ENCODE measurements around the gene HNRNPK. TPM values are rescaled to one million over a fixed set of nuclear protein-coding genes. Genes with fewer than 3 reads are reported as not detected.
A peak's percentile ranks its signal among the peaks of the same experiment; 100 is the strongest.

HNRNPK gene
- total and polyA plus RNA-seq, 7 experiments from 2014 or later, result 537 to 958 (median 625) TPM

GRCh38 chr9:83964973-83965349 is 15.1 kb downstream of the HNRNPK start:
- Histone ChIP-seq H3K4me3 (ENCODE audit: low read length) (no peak overlapping the region), H3K27me3 (ENCODE audit: control insufficient read depth in 2 of 2, insufficient read depth in 2 of 2, low read length in 2 of 2) (no peaks in the 10 kb centered on the region), H3K9me3 (ENCODE audit: control insufficient read depth in 2 of 3, low read length in 3 of 3) (no peaks in the 10 kb centered on the region), H3K27ac (ENCODE audit: low read depth, low read length) (no peak overlapping the region), H3K36me3 (ENCODE audit: control insufficient read depth in 2 of 3, insufficient read depth in 3 of 3, low read length in 3 of 3) (peaks cover 6 to 28% (median 24%) of the 10 kb centered on the region in 3 experiments), H3K4me1 (ENCODE audit: control insufficient read depth in 2 of 2, insufficient read depth in 2 of 2, low read length in 2 of 2) (no peaks in the 10 kb centered on the region)
- peaks cover 0 to 1% (median 0%) of the 10 kb centered on the region in 11 donors for H3K9me3 Mint-ChIP-seq
- H3K27me3 Mint-ChIP-seq, result no peaks in the 10 kb centered on the region
- DNase-seq (no peak), ATAC-seq (peak; percentile 33)
- intact Hi-C loops (cut with micrococcal nuclease), result loop anchor here (1.0 to 2.0 kb wide), 2 partner anchors 8 to 14 kb away; no protein-coding TSS in a partner anchor
- POLR2A ChIA-PET, result interaction anchor here (0.8 to 3.8 kb wide), 2 partner anchors 15 to 19 kb away, joined by 3 to 26 read pairs; partner anchors contain the start of genes HNRNPK and RMI1
- peaks cover 1 to 16% (median 14%) of the 10 kb centered on the region in 7 donors for H3K4me1 Mint-ChIP-seq
- peak overlapping the region; percentile 13 to 84 (median 36) for H3K27ac Mint-ChIP-seq
- CTCF ChIA-PET, result no interaction called here
- peaks cover 0 to 15% (median 10%) of the 10 kb centered on the region in 5 donors for H3K36me3 Mint-ChIP-seq
- H3K4me3 Mint-ChIP-seq, result no peak overlapping the region

DNA sequence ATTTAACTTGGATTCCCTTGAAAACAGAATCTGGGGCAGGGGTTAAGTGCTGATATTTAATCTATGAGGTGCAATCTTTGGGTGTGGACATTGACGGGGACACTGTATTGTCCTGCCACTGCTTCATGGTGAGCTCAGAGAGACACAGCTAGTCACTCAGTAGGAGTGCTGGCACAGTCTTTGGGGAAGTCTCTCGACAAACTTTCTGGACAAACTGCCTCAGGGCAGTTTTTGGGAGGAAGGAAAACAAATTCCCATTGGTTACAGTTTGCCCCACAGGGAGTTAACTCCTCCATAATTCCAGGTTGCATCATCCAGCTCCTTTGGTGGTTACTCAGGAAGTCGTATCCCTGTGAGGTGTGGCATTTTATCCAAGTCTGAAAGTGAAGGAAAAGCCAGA is 17.9 kb downstream of the HNRNPK start:
- Histone ChIP-seq H3K36me3 (ENCODE audit: control insufficient read depth in 2 of 3, insufficient read depth in 3 of 3, low read length in 3 of 3) (peaks cover 0 to 4% (median 4%) of the 10 kb centered on the region in 3 experiments), H3K9me3 (ENCODE audit: control insufficient read depth in 2 of 3, low read length in 3 of 3) (no peaks in the 10 kb centered on the region), H3K27me3 (ENCODE audit: control insufficient read depth in 2 of 2, insufficient read depth in 2 of 2, low read length in 2 of 2) (no peaks in the 10 kb centered on the region), H3K27ac (ENCODE audit: low read depth, low read length) (no peak overlapping the region), H3K4me3 (ENCODE audit: low read length) (no peak overlapping the region), H3K4me1 (ENCODE audit: control insufficient read depth in 2 of 2, insufficient read depth in 2 of 2, low read length in 2 of 2) (no peaks in the 10 kb centered on the region)
- Mint-ChIP-seq H3K27me3 (no peaks in the 10 kb centered on the region), H3K36me3 (no peaks in the 10 kb centered on the region), H3K4me3 (no peak overlapping the region), H3K4me1 (peaks cover 0 to 10% (median 6%) of the 10 kb centered on the region in 7 donors), H3K27ac (peak overlapping the region in 4 of 9 donors; percentile 40 to 67 (median 53)), H3K9me3 (peaks cover 0 to 1% (median 0%) of the 10 kb centered on the region in 11 donors)
- DNase-seq (no peak), ATAC-seq (no peak)
- ChIA-PET POLR2A (interaction anchor here (1.4 to 3.8 kb wide), 2 partner anchors 16 to 18 kb away, joined by 7 to 26 read pairs; partner anchors contain the start of genes HNRNPK and RMI1), CTCF (no interaction called here)
- intact Hi-C loops (cut with micrococcal nuclease), result no loop called here

DNA sequence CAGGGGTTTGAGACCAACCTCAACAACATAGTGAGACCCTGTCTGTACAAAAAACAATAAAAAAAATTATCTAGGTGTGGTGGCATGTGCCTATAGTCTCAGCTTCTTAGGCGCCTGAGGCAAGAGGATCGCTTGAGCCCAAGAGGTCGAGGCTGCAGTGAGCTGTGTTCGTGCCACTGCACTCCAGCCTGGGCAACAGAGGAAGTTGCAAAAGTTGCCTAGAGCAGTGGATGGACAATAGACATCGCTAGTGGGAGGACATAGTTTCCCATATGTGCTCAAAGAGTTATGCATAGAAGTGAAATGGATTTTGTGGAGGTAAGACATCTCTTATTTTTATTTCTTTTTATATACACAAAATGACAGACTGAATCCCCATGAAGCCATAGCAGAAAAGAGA is 19.0 kb downstream of the HNRNPK start:
- DNase-seq (no peak), ATAC-seq (no peak)
- Mint-ChIP-seq H3K27ac (no peak overlapping the region), H3K27me3 (no peaks in the 10 kb centered on the region), H3K36me3 (peaks cover 0 to 2% (median under 1%) of the 10 kb centered on the region in 5 donors), H3K4me1 (peaks cover 4 to 20% (median 15%) of the 10 kb centered on the region in 7 donors), H3K4me3 (no peak overlapping the region), H3K9me3 (peaks cover 0 to 1% (median 0%) of the 10 kb centered on the region in 11 donors)
- Histone ChIP-seq H3K27ac (ENCODE audit: low read depth, low read length) (no peak overlapping the region), H3K9me3 (ENCODE audit: control insufficient read depth in 2 of 3, low read length in 3 of 3) (no peaks in the 10 kb centered on the region), H3K4me3 (ENCODE audit: low read length) (no peak overlapping the region), H3K4me1 (ENCODE audit: control insufficient read depth in 2 of 2, insufficient read depth in 2 of 2, low read length in 2 of 2) (peaks cover 0 to 3% of the 10 kb centered on the region in 2 donors), H3K27me3 (ENCODE audit: control insufficient read depth in 2 of 2, insufficient read depth in 2 of 2, low read length in 2 of 2) (no peaks in the 10 kb centered on the region), H3K36me3 (ENCODE audit: control insufficient read depth in 2 of 3, insufficient read depth in 3 of 3, low read length in 3 of 3) (peaks cover 0 to 7% (median 0%) of the 10 kb centered on the region in 3 experiments)
- intact Hi-C loops (cut with micrococcal nuclease), result no loop called here
- ChIA-PET CTCF (interaction anchor here (0.7 to 1.4 kb wide), 2 partner anchors 11 to 1724 kb away, joined by 3 to 4 read pairs; no protein-coding TSS in a partner anchor), POLR2A (interaction anchor here (0.8 to 3.8 kb wide), 4 partner anchors 10 to 40 kb away, joined by 4 to 35 read pairs (median 5); partner anchors contain the start of genes HNRNPK, KIF27 and RMI1)

- Mint-ChIP-seq H3K4me1 (peaks cover 6 to 22% (median 21%) of the 10 kb centered on the region in 7 donors), H3K36me3 (peaks cover 0 to 7% (median 3%) of the 10 kb centered on the region in 5 donors), H3K4me3 (peak overlapping the region in 1 of 10 donors; percentile 51), H3K27ac (peak overlapping the region in 2 of 9 donors; percentile 24 to 46), H3K27me3 (no peaks in the 10 kb centered on the region), H3K9me3 (no peaks in the 10 kb centered on the region)
- ChIA-PET POLR2A (interaction anchor here (0.6 to 3.8 kb wide), 2 partner anchors 20 to 298 kb away, joined by 5 to 35 read pairs; partner anchors contain the start of genes HNRNPK and RMI1), CTCF (no interaction called here)
- no peak for ATAC-seq
- intact Hi-C loops (cut with micrococcal nuclease), result loop anchor here in 1 of 2 donors (5.0 kb wide), 1 partner anchor 338 kb away; no protein-coding TSS in a partner anchor
- no peak for DNase-seq
- Histone ChIP-seq H3K27ac (ENCODE audit: low read depth, low read length) (no peak overlapping the region), H3K9me3 (ENCODE audit: control insufficient read depth in 2 of 3, low read length in 3 of 3) (no peaks in the 10 kb centered on the region), H3K4me1 (ENCODE audit: control insufficient read depth in 2 of 2, insufficient read depth in 2 of 2, low read length in 2 of 2) (peaks cover 4 to 13% of the 10 kb centered on the region in 2 donors), H3K27me3 (ENCODE audit: control insufficient read depth in 2 of 2, insufficient read depth in 2 of 2, low read length in 2 of 2) (no peaks in the 10 kb centered on the region), H3K36me3 (ENCODE audit: control insufficient read depth in 2 of 3, insufficient read depth in 3 of 3, low read length in 3 of 3) (peaks cover 0 to 8% (median 0%) of the 10 kb centered on the region in 3 experiments), H3K4me3 (ENCODE audit: low read length) (no peak overlapping the region)
These were observed 21.0 kb downstream of the HNRNPK start for GRCh38 chr9:83959061-83959460.

GRCh38 chr9:83957248-83957513 is 22.8 kb downstream of the HNRNPK start:
- Histone ChIP-seq H3K9me3 (ENCODE audit: control insufficient read depth in 2 of 3, low read length in 3 of 3) (no peaks in the 10 kb centered on the region), H3K4me1 (ENCODE audit: control insufficient read depth in 2 of 2, insufficient read depth in 2 of 2, low read length in 2 of 2) (peaks cover 4 to 13% of the 10 kb centered on the region in 2 donors), H3K4me3 (ENCODE audit: low read length) (peak overlapping the region; percentile 88), H3K27ac (ENCODE audit: low read depth, low read length) (peak overlapping the region; percentile 77), H3K27me3 (ENCODE audit: control insufficient read depth in 2 of 2, insufficient read depth in 2 of 2, low read length in 2 of 2) (no peaks in the 10 kb centered on the region), H3K36me3 (ENCODE audit: control insufficient read depth in 2 of 3, insufficient read depth in 3 of 3, low read length in 3 of 3) (peaks cover 0 to 8% (median 0%) of the 10 kb centered on the region in 3 experiments)
- H3K27ac Mint-ChIP-seq, result peak overlapping the region; percentile 88 to 98 (median 94)
- ChIA-PET CTCF (interaction anchor here (0.8 kb wide), 1 partner anchor 24 kb away, joined by 4 read pairs; the partner anchor contains the start of genes HNRNPK and RMI1), POLR2A (no interaction called here)
- DNase-seq (no peak), ATAC-seq (no peak)
- H3K4me3 Mint-ChIP-seq, result peak overlapping the region; percentile 94 to 98 (median 95)
- peaks cover 6 to 23% (median 19%) of the 10 kb centered on the region in 7 donors for H3K4me1 Mint-ChIP-seq
- H3K36me3 Mint-ChIP-seq, result peaks cover 0 to 8% (median 3%) of the 10 kb centered on the region in 5 donors
- H3K27me3 Mint-ChIP-seq, result no peaks in the 10 kb centered on the region
- H3K9me3 Mint-ChIP-seq, result no peaks in the 10 kb centered on the region
- intact Hi-C loops (cut with micrococcal nuclease), result loop anchor here in 1 of 2 donors (1.0 to 5.0 kb wide), 2 partner anchors 8 to 340 kb away; no protein-coding TSS in a partner anchor

DNA sequence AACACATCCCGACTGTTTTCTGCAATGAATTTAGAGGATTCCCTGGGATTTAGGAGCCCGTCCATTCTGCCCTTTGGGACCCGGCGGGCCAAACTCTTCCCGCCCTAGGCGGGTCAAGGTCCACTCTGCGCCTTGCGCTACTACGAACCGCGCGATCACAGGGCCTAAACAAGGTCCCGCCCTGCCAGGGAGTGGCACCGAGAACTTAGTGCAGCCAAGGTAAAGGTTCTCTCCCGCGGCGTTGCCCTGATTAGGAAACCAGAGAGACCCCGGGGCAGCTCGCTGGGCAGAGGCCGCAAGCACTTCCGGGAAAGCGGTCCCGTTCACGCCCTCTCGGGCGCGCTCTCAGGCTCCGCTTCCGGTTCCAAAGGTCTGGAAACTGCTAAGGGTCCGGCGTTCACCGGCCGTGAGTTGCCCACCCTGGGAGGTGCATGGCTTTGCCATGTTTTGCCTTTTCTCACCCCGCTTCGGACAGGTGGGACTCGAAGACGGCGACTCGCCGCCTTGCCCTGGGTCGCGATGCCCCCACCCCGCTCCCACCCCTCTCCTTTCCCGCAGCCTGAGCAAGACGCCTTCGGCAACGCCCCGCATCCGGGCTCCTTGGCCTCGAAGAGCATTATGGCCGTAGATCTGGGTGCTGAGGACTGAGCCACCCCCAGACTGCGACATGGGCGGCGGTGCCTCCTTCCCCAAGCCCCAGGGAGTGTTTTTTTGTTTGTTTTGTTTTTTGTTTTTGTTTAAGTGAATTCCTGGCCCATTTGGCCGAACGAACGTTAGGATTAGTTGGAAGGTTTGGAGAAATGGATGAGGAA is 23.4 kb downstream of the HNRNPK start:
- peak overlapping the region; percentile 77 for H3K27ac ChIP-seq (ENCODE audit: low read depth, low read length)
- H3K36me3 Mint-ChIP-seq, result peaks cover 0 to 8% (median 3%) of the 10 kb centered on the region in 5 donors
- H3K4me1 ChIP-seq (ENCODE audit: control insufficient read depth in 2 of 2, insufficient read depth in 2 of 2, low read length in 2 of 2), result peaks cover 4 to 13% of the 10 kb centered on the region in 2 donors
- peaks cover 6 to 23% (median 19%) of the 10 kb centered on the region in 7 donors for H3K4me1 Mint-ChIP-seq
- DNase-seq, result peak; percentile 25 to 73 (median 42)
- H3K27me3 Mint-ChIP-seq, result no peaks in the 10 kb centered on the region
- peak overlapping the region; percentile 88 to 99 (median 94) for H3K27ac Mint-ChIP-seq
- H3K4me3 Mint-ChIP-seq, result peak overlapping the region; percentile 94 to 98 (median 95)
- peak; percentile 76 for ATAC-seq
- H3K9me3 ChIP-seq (ENCODE audit: control insufficient read depth in 2 of 3, low read length in 3 of 3), result no peaks in the 10 kb centered on the region
- H3K36me3 ChIP-seq (ENCODE audit: control insufficient read depth in 2 of 3, insufficient read depth in 3 of 3, low read length in 3 of 3), result peaks cover 0 to 8% (median 0%) of the 10 kb centered on the region in 3 experiments
- H3K4me3 ChIP-seq (ENCODE audit: low read length), result peak overlapping the region; percentile 88
- no peaks in the 10 kb centered on the region for H3K27me3 ChIP-seq (ENCODE audit: control insufficient read depth in 2 of 2, insufficient read depth in 2 of 2, low read length in 2 of 2)
- H3K9me3 Mint-ChIP-seq, result no peaks in the 10 kb centered on the region
- intact Hi-C loops (cut with micrococcal nuclease), result loop anchor here (1.0 to 5.0 kb wide), 4 partner anchors 9 to 341 kb away; partner anchors contain the start of genes HNRNPK (in 2 of the 2), KIF27 (in 2 of the 2) and RMI1 (in 2 of the 2)
- ChIA-PET CTCF (interaction anchor here (0.7 kb wide), 1 partner anchor 35 kb away, joined by 5 read pairs; the partner anchor contains the start of gene KIF27), POLR2A (interaction anchor here (1.3 to 1.4 kb wide), 4 partner anchors 16 to 35 kb away, joined by 3 to 24 read pairs (median 5); partner anchors contain the start of genes HNRNPK and RMI1)
